ENCODE measurements around the gene GALNT18. TPM values are rescaled to one million over a fixed set of nuclear protein-coding genes. Genes with fewer than 3 reads are reported as not detected.

The GALNT18 gene
- total and polyA plus RNA-seq, 2 of the 4 experiments (the other 2 are of a cell fraction), result 9.5 to 11.3 TPM

GRCh38 chr11:11415901-11416300, 205.9 kb downstream of the GALNT18 start:
- Histone ChIP-seq H2BK120ac (ENCODE audit: low read depth, low read length) (no peak overlapping the region), H4K8ac (ENCODE audit: low read depth in 2 of 2, low read length in 2 of 2) (no peak overlapping the region), H3K27me3 (ENCODE audit: control insufficient read depth, insufficient read depth, low read length) (no peaks in the 10 kb centered on the region; the same call in 1 of the 2 replicates), H3K4ac (ENCODE audit: low read depth, low read length) (no peak overlapping the region), H3K9me1 (ENCODE audit: insufficient read depth, low read length) (no peaks in the 10 kb centered on the region), H2BK5ac (ENCODE audit: low read depth, low read length, poor library complexity, severe bottlenecking) (no peak overlapping the region), H3K36me3 (ENCODE audit: control insufficient read depth, insufficient read depth, low read length) (no peaks in the 10 kb centered on the region), H4K91ac (ENCODE audit: insufficient read depth, low read depth, low read length) (no peak overlapping the region), H3K18ac (ENCODE audit: low read depth, low read length) (no peak overlapping the region), H3K9me3 (ENCODE audit: control insufficient read depth, insufficient read depth, low read length) (no peaks in the 10 kb centered on the region), H3K56ac (ENCODE audit: extremely low read depth, insufficient read depth, low read length) (no peak overlapping the region), H4K20me1 (ENCODE audit: insufficient read depth, low read length) (no peaks in the 10 kb centered on the region), H3K23ac (ENCODE audit: low read depth, low read length) (no peak overlapping the region), H3K79me1 (ENCODE audit: low read depth in 1 of 2, low read length in 2 of 2) (no peaks in the 10 kb centered on the region), H3K9ac (ENCODE audit: low read depth, low read length) (no peak overlapping the region), H3K4me1 (ENCODE audit: control insufficient read depth, insufficient read depth, low read length) (peaks cover 4% of the 10 kb centered on the region; the same call in 1 of the 2 replicates), H3K27ac (ENCODE audit: insufficient read depth, low read length) (no peak overlapping the region), H2AK5ac (ENCODE audit: low read depth, low read length) (no peak overlapping the region), H2AFZ (replicated peaks; ENCODE audit: low read length, poor library complexity) (no peak overlapping the region), H3K14ac (replicated peaks; ENCODE audit: low read depth, low read length) (no peak overlapping the region), H2AK9ac (replicated peaks; ENCODE audit: low read depth, low read length, poor library complexity) (no peak overlapping the region), H2BK15ac (ENCODE audit: low read depth, low read length) (no peak overlapping the region), H2BK20ac (ENCODE audit: low read depth, low read length) (no peak overlapping the region), H3K4me2 (ENCODE audit: low read depth, low read length) (no peak overlapping the region), H4K5ac (ENCODE audit: low read depth, low read length) (no peak overlapping the region), H3K4me3 (ENCODE audit: insufficient read depth, low read depth, low read length) (no peak overlapping the region)
- no peak for TF ChIP-seq CTCF (conservative IDR thresholded peaks at IDR 0.05; ENCODE audit: low read depth, low read length)
- no peak for TF ChIP-seq NFE2L2 (IDR thresholded peaks at IDR 0.05; ENCODE audit: low read depth, low read length)
- TF ChIP-seq RAD21 (IDR thresholded peaks at IDR 0.05; ENCODE audit: low read length), result no peak
- TF ChIP-seq POLR2A (IDR thresholded peaks at IDR 0.05; ENCODE audit: low read depth, low read length), result no peak
- TF ChIP-seq SMC3 (IDR thresholded peaks at IDR 0.05; ENCODE audit: low read depth, low read length), result no peak
- no peak for TF ChIP-seq RFX5 (IDR thresholded peaks at IDR 0.05; ENCODE audit: low read depth, low read length)
- no peak for TF ChIP-seq FOS (IDR thresholded peaks at IDR 0.05; ENCODE audit: low read depth, low read length)
- TF ChIP-seq USF2 (IDR thresholded peaks at IDR 0.05; ENCODE audit: low read depth, low read length), result no peak
- no peak for TF ChIP-seq RCOR1 (IDR thresholded peaks at IDR 0.05; ENCODE audit: insufficient replicate concordance, low read length)
- TF ChIP-seq CHD1 (IDR thresholded peaks at IDR 0.05; ENCODE audit: low read depth, low read length), result no peak
- CTCF ChIA-PET, result no interaction called here
- no CpG with 5 or more reads among the region's 4 CpGs for WGBS, 2 experiments (ENCODE audit: extremely low coverage in 2 of 2, insufficient read length in 1 of 2)
- in situ Hi-C loops (cut with MboI; ENCODE audit: low sequenced_read_pairs) (no loop called here), dilution Hi-C loops (cut with HindIII; ENCODE audit: low sequenced_read_pairs, unreplicated experiment) (no loop called here), intact Hi-C loops (cut with micrococcal nuclease) (loop anchor here (2.0 kb wide), 1 partner anchor 19 kb away; no protein-coding TSS in a partner anchor)
- POLR2A ChIA-PET (ENCODE audit: unreplicated experiment), result no interaction called here
- peak; percentile 37; the same call in 1 of the 2 replicates for ATAC-seq (ENCODE audit: low read depth)
- BruUV-seq (replicated peaks), result no TSS peak
- DNase-seq, result no peak

Data from IMR-90 (cell line).